ENCODE measurements around the gene SPTBN4.

GRCh38 chr19:40497214-40497613 lies 30.4 kb downstream of the SPTBN4 start:
- TF ChIP-seq YY1 (IDR thresholded peaks at IDR 0.05; ENCODE audit: low read depth) (no peak), JUND (IDR thresholded peaks at IDR 0.05) (no peak), EP300 (IDR thresholded peaks at IDR 0.05; ENCODE audit: borderline replicate concordance in 1 of 2, low read depth in 1 of 2, low read length in 1 of 2) (no peak)
